ENCODE data around the gene ANK3. TPM values are rescaled to one million over a fixed set of nuclear protein-coding genes. Genes with fewer than 3 reads are reported as not detected.

Gene ANK3
- total RNA-seq, 1 experiment from 2014 or later: 15.3 TPM

DNA sequence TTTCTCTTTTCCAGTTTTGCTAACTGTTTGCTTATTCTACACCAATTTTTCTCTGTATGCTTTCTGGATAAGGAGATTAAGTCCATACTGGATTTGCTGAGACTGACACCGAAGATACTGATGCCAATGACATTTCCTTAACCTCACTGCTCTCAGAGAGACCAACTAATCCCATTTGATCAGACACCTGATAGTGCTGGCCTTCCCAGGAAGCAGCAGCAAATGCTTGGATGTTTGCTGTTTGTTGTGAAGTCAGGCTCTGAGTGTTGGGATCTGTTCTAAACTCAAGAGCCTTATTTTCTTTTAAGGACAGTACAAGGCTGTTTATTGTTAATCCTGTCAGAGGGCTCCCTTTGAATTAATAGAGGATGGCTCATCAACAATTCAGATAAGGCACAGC, 143.3 kb downstream of the ANK3 start:
- CTCF ChIA-PET: no interaction called here
- ATAC-seq: no peak
- intact Hi-C loops (cut with micrococcal nuclease): no loop called here

More for the DNA sequence above, 143.3 kb downstream of the ANK3 start:
- Histone ChIP-seq H3K4me1 (ENCODE audit: control insufficient read depth in 1 of 2, insufficient read depth in 2 of 2, low read length in 2 of 2) (no peaks in the 10 kb centered on the region), H3K9me2 (ENCODE audit: insufficient read depth) (no peaks in the 10 kb centered on the region), H3K27ac (ENCODE audit: low read depth, low read length) (no peak overlapping the region), H3K4me3 (replicated peaks in 1 of 2; ENCODE audit: low read depth in 1 of 2, low read length in 2 of 2) (no peak overlapping the region), H3K4me2 (ENCODE audit: low read length) (no peak overlapping the region), H3K79me2 (ENCODE audit: insufficient read depth, low read length) (no peaks in the 10 kb centered on the region), H2AFZ (ENCODE audit: low read depth, low read length, poor library complexity, severe bottlenecking) (no peak overlapping the region), H4K20me1 (ENCODE audit: insufficient read depth) (no peaks in the 10 kb centered on the region), H3K27me3 (ENCODE audit: insufficient read depth, low read length) (no peaks in the 10 kb centered on the region), H3K9me3 (ENCODE audit: control insufficient read depth in 1 of 2, insufficient read depth in 1 of 2, low read depth in 1 of 2, low read length in 2 of 2) (no peaks in the 10 kb centered on the region), H3K9ac (ENCODE audit: low read length) (no peak overlapping the region), H3K36me3 (ENCODE audit: control insufficient read depth in 1 of 2, insufficient read depth in 2 of 2, low read length in 2 of 2) (no peaks in the 10 kb centered on the region)
- RAD21 ChIA-PET (ENCODE audit: low non-redundant PET in 1 of 2, low total read pairs in 2 of 2, uncharacterized antibody in 2 of 2, unreplicated experiment in 2 of 2): no interaction called here
- no peak for TF ChIP-seq FOSL1 (IDR thresholded peaks at IDR 0.05; ENCODE audit: low read depth)
- no peak for TF ChIP-seq POLR2AphosphoS5 (IDR thresholded peaks at IDR 0.05; ENCODE audit: low read depth, low read length)
- TF ChIP-seq SIN3A (IDR thresholded peaks at IDR 0.05; ENCODE audit: low read depth): no peak
- TF ChIP-seq ELF1 (IDR thresholded peaks at IDR 0.05; ENCODE audit: borderline replicate concordance, low read depth): no peak
- TF ChIP-seq, protein P1, sequence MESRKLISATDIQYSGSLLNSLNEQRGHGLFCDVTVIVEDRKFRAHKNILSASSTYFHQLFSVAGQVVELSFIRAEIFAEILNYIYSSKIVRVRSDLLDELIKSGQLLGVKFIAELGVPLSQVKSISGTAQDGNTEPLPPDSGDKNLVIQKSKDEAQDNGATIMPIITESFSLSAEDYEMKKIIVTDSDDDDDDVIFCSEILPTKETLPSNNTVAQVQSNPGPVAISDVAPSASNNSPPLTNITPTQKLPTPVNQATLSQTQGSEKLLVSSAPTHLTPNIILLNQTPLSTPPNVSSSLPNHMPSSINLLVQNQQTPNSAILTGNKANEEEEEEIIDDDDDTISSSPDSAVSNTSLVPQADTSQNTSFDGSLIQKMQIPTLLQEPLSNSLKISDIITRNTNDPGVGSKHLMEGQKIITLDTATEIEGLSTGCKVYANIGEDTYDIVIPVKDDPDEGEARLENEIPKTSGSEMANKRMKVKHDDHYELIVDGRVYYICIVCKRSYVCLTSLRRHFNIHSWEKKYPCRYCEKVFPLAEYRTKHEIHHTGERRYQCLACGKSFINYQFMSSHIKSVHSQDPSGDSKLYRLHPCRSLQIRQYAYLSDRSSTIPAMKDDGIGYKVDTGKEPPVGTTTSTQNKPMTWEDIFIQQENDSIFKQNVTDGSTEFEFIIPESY (IDR thresholded peaks at IDR 0.05; ENCODE audit: extremely low read depth, insufficient replicate concordance, low read length): no peak
- TF ChIP-seq CEBPB (IDR thresholded peaks at IDR 0.05; ENCODE audit: low read depth): no peak
- no peak for TF ChIP-seq JUND (IDR thresholded peaks at IDR 0.05)
- no peak for TF ChIP-seq YY1 (IDR thresholded peaks at IDR 0.05; ENCODE audit: extremely low read depth, insufficient replicate concordance, low read depth, low read length)
- TF ChIP-seq EZH2 (IDR thresholded peaks at IDR 0.05): no peak
- TF ChIP-seq ZFX (IDR thresholded peaks at IDR 0.05): no peak
- no peak for TF ChIP-seq EZH2phosphoT487 (IDR thresholded peaks at IDR 0.05; ENCODE audit: borderline replicate concordance)
- TF ChIP-seq, protein P2, sequence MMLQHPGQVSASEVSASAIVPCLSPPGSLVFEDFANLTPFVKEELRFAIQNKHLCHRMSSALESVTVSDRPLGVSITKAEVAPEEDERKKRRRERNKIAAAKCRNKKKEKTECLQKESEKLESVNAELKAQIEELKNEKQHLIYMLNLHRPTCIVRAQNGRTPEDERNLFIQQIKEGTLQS (IDR thresholded peaks at IDR 0.05): no peak
- no peak for TF ChIP-seq CBX3 (IDR thresholded peaks at IDR 0.05; ENCODE audit: low read depth)
- no peak for TF ChIP-seq SP1 (IDR thresholded peaks at IDR 0.05; ENCODE audit: low read depth)
- TF ChIP-seq POLR2A (IDR thresholded peaks at IDR 0.05; ENCODE audit: borderline replicate concordance, extremely low read depth, insufficient read depth, insufficient read length): no peak
- TF ChIP-seq, protein P3, sequence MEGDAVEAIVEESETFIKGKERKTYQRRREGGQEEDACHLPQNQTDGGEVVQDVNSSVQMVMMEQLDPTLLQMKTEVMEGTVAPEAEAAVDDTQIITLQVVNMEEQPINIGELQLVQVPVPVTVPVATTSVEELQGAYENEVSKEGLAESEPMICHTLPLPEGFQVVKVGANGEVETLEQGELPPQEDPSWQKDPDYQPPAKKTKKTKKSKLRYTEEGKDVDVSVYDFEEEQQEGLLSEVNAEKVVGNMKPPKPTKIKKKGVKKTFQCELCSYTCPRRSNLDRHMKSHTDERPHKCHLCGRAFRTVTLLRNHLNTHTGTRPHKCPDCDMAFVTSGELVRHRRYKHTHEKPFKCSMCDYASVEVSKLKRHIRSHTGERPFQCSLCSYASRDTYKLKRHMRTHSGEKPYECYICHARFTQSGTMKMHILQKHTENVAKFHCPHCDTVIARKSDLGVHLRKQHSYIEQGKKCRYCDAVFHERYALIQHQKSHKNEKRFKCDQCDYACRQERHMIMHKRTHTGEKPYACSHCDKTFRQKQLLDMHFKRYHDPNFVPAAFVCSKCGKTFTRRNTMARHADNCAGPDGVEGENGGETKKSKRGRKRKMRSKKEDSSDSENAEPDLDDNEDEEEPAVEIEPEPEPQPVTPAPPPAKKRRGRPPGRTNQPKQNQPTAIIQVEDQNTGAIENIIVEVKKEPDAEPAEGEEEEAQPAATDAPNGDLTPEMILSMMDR (IDR thresholded peaks at IDR 0.05 in 2 of 3, conservative IDR thresholded peaks at IDR 0.05 in 1 of 3; ENCODE audit: borderline replicate concordance in 1 of 3, insufficient read depth in 1 of 3, low read depth in 2 of 3, low read length in 2 of 3): no peak
- no peak for TF ChIP-seq TCF7L2 (IDR thresholded peaks at IDR 0.05; ENCODE audit: borderline replicate concordance, extremely low read depth, insufficient read depth, insufficient read length)
- TF ChIP-seq SRF (IDR thresholded peaks at IDR 0.05; ENCODE audit: low read depth): no peak
- no peak for DNase-seq (ENCODE audit: low read depth, low spot score)
- no TSS peak for BruUV-seq (replicated peaks)
- POLR2A ChIA-PET: no interaction called here
